LHCN-M2 (cell line): ENCODE results near the gene GRAMD2B. TPM values are rescaled to one million over a fixed set of nuclear protein-coding genes. Genes with fewer than 3 reads are reported as not detected.
"Not testable (repeated sequence)": the region's sequence is repeated elsewhere in the genome, so short reads cannot be mapped to it uniquely, and the experiment has no call there.

Source experiments
- DNase-seq: peaks from one replicate; pipeline ENCODE4 v3.0.0-alpha.2; 2012; ENCODE audit warnings: low read depth
- polyA plus RNA-seq: library from polyadenylated mRNA; unstranded; fragments of >200 nt; gene quantifications from one replicate; pipeline ENCODE4 v1.2.1, GENCODE V29; 2012; ENCODE audit warnings: missing spikeins
- total RNA-seq: library from RNA; depleted of rRNA; stranded (reverse); fragments of >200 nt; gene quantifications from 2 replicates; pipeline ENCODE4 v1.2.3, GENCODE V29; 2014; rRNA removed

GRAMD2B gene
- total RNA-seq = 16.3 and 23.1 TPM in 2 replicates
- polyA plus RNA-seq = 53.8 TPM

- peak; percentile 88 for DNase-seq
Measured at GRCh38 chr5:126422994-126423788, at the start of gene GRAMD2B. GRAMD2B (plus strand) TSS chr5:126423409; CDS start chr5:126423607, 198 bp downstream.

- DNase-seq = no peak
Measured at GRCh38 chr5:126374109-126374416, 49.1 kb upstream of the GRAMD2B start.

GRCh38 chr5:126376443-126376842 is 46.8 kb upstream of the GRAMD2B start:
- DNase-seq = no peak

DNA sequence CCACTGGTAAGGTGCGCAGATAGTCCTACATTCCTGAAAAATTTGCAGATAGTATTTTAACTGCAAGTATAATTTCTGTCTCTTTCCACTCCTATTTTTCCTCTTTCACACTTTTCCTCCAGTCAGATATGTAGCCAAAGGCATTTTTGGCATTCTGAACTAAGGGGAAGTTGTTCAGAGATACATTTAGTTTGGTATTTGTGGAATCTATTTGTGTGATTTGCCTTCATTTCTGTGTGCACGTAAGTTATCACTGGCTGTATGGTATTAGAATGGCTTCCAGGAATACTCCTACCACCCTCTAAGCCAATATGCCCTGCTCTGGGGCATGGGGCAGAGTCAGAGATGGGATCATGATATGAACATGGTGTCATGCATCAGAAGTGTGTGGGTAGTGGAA is 45.8 kb upstream of the GRAMD2B start:
- no peak for DNase-seq

DNA sequence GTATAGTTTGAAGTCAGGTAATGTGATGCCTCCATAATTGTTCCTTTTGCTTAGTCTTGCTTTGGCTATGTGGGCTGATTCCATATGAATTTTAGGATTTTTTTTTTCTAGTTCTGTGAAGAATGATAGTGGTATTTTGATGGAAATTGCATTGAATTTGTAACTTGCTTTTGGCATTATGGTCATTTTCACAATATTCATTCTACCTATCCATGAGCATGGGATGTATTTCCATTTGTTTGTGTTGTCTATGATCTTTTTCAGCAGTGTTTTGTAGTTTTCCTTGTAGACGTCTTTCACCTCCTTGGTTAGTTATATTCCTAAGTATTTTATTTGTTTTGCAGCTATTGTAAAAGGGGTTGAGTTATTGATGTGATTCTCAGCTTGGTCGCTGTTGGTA is 42.9 kb upstream of the GRAMD2B start:
- not testable (repeated sequence) for DNase-seq

GRCh38 chr5:126383246-126383645 is 40.0 kb upstream of the GRAMD2B start:
- DNase-seq = no peak

GRCh38 chr5:126383776-126384175 is 39.4 kb upstream of the GRAMD2B start:
- DNase-seq = peak; percentile 55

DNA sequence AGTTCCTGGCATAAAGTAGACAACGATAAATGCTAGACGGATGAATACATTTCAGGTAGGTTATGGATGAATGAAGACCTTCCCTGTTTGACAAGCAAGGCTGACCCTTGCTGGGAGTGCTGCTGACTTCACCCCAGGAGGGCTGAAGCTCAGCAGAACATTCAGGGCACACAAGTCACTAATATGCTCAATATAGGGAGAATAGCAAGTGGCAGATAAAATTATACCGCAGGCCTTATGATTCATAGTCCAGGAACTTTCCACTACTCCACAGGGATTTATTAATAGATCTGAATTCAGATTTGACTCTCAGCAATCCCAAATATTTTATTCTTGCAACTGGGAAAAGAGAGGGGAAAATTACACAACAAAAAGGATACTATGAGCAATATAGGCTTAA is 38.2 kb upstream of the GRAMD2B start:
- peak; percentile 89 for DNase-seq

GRCh38 chr5:126385524-126386502 is 37.4 kb upstream of the GRAMD2B start:
- peak; percentile 47 for DNase-seq

- DNase-seq = no peak
Measured at GRCh38 chr5:126389179-126389578, 34.0 kb upstream of the GRAMD2B start.

DNA sequence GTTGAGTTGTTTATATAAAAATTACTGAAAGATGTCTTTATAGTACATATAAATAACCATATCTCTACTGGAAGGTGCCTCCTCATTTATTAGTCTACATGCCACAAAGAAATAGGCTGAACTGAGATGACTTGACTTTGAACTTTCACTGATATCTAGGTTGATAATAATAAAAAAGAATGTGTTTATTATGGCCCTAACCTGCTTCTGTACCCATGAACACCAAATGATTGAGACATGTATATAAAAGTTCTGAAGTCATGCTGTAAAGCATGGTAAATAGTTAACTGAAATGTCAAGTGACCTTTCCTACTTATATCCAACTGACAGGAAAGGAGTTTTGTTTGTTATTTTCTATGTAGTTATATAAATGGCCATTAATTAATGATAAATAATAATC is 33.2 kb upstream of the GRAMD2B start:
- DNase-seq = no peak

GRCh38 chr5:126391386-126391785 is 31.8 kb upstream of the GRAMD2B start:
- DNase-seq = no peak

- DNase-seq = no peak
Measured at GRCh38 chr5:126394211-126394788, 28.9 kb upstream of the GRAMD2B start.

GRCh38 chr5:126395198-126395597 is 28.0 kb upstream of the GRAMD2B start:
- no peak for DNase-seq

- no peak for DNase-seq
Measured at GRCh38 chr5:126395605-126396004, 27.6 kb upstream of the GRAMD2B start.

GRCh38 chr5:126396721-126397120 is 26.5 kb upstream of the GRAMD2B start:
- DNase-seq = not testable (repeated sequence)

- no peak for DNase-seq
Measured at GRCh38 chr5:126398791-126399190, 24.4 kb upstream of the GRAMD2B start.

GRCh38 chr5:126400621-126401251 is 22.5 kb upstream of the GRAMD2B start:
- no peak for DNase-seq

DNA sequence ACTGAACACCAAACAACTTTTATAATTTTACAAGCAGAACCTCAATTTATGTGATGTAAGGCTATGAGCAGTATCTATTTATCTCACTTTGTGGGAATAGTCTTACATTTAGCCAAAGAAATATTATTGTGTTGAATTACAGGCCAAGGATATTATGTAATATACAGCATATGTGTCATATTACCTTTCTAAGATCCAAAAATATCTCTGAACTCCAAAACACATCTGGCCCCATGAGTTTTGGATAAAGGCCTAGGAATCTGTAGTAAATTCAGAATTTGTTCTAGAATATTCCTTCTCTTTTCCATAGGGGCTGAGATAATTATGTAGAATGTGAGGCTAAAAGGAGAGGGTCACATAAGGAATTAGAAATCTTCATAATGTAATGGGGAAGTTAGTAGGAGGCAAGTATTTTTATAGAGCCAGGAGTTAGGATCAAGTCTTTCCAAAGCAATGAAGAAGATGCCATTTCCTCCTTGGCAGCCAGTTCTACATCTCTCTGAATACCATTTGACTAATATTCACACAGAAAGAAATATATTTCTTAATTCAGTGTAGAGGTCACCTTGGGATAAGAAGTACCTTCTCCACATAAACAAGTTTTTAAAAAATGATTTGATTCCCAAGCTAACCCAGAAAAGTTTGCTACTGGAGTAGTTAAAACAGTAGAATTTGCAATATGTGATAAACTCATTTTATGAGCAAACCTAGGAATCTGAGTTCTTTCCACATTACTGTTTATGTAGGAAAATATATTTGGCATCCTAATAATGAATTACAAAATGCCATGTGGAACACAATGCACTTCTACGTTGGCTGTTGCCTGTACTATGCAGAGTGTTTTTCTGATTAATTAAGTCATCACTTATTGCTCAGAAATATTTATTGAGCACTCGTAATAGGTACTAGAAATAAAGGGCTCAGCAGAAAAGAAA is 20.3 kb upstream of the GRAMD2B start:
- no peak for DNase-seq

GRCh38 chr5:126403876-126404275 is 19.3 kb upstream of the GRAMD2B start:
- peak; percentile 49 for DNase-seq
